ENCODE data around the gene GHDC. TPM values are rescaled to one million over a fixed set of nuclear protein-coding genes. Genes with fewer than 3 reads are reported as not detected.

Gene GHDC
- total and polyA plus RNA-seq, 2 of the 13 experiments (the other 11 are each of a cell fraction or from before 2014, with no cell fraction given) = 15.4 to 22.5 TPM

- TF ChIP-seq XBP1 (CRISPR knock-in tag; IDR thresholded peaks at IDR 0.05) = peak; percentile 35; the same call in 1 of the 2 replicates
- peak; percentile 51; the same call in 1 of the 2 replicates for TF ChIP-seq GZF1 (CRISPR knock-in tag; IDR thresholded peaks at IDR 0.05)
- no peak for TF ChIP-seq SYNCRIP (IDR thresholded peaks at IDR 0.05; ENCODE audit: insufficient read depth, low read depth, low read length)
- TF ChIP-seq SRSF9 (IDR thresholded peaks at IDR 0.05; ENCODE audit: borderline replicate concordance, insufficient read depth, low read depth, low read length, poor library complexity, severe bottlenecking) = no peak
- TF ChIP-seq ZNF678 (CRISPR knock-in tag; IDR thresholded peaks at IDR 0.05) = peak; percentile 82; the same call in 1 of the 2 replicates
- TF ChIP-seq CTCF (CRISPR knock-in tag; IDR thresholded peaks at IDR 0.05) = peak; percentile 90
- peak; percentile 97; the same call in 1 of the 2 replicates for TF ChIP-seq ZSCAN21 (CRISPR knock-in tag; IDR thresholded peaks at IDR 0.05; ENCODE audit: borderline replicate concordance)
- TF ChIP-seq HBP1 (CRISPR knock-in tag; IDR thresholded peaks at IDR 0.05; ENCODE audit: low read depth) = peak; percentile 29; the same call in 1 of the 2 replicates
- TF ChIP-seq ZBTB21 (CRISPR knock-in tag; IDR thresholded peaks at IDR 0.05) = 0 out of 2 replicates have a peak, but pooled peaks have one; percentile 8
- TF ChIP-seq UBTF (CRISPR knock-in tag; IDR thresholded peaks at IDR 0.05) = peak; percentile 82
- TF ChIP-seq ZNF567 (CRISPR knock-in tag; IDR thresholded peaks at IDR 0.05; ENCODE audit: borderline replicate concordance) = no peak
- TF ChIP-seq ZNF644 (CRISPR knock-in tag; IDR thresholded peaks at IDR 0.05; ENCODE audit: low read depth) = peak; percentile 43; the same call in 1 of the 2 replicates
- TF ChIP-seq ZNF253 (CRISPR knock-in tag; IDR thresholded peaks at IDR 0.05; ENCODE audit: borderline replicate concordance) = peak; percentile 79
- no peak for TF ChIP-seq ZFP36 (IDR thresholded peaks at IDR 0.05; ENCODE audit: borderline replicate concordance, low read depth, low read length, partially characterized antibody)
- TF ChIP-seq RCOR2 (CRISPR knock-in tag; IDR thresholded peaks at IDR 0.05) = no peak
- TF ChIP-seq RNF2 (conservative IDR thresholded peaks at IDR 0.05; ENCODE audit: low read depth) = peak; percentile 95
- TF ChIP-seq MAFF (IDR thresholded peaks at IDR 0.05; ENCODE audit: low read depth, low read length) = no peak
- TF ChIP-seq IRF2 (CRISPR knock-in tag; IDR thresholded peaks at IDR 0.05) = no peak
- peak; percentile 89 for TF ChIP-seq ZBTB43 (CRISPR knock-in tag; conservative IDR thresholded peaks at IDR 0.05)
- TF ChIP-seq SUZ12 (IDR thresholded peaks at IDR 0.05; ENCODE audit: low read depth, low read length) = no peak
- TF ChIP-seq CBX5 (CRISPR knock-in tag; IDR thresholded peaks at IDR 0.05; ENCODE audit: borderline replicate concordance) = no peak
- peak; percentile 39; the same call in 1 of the 2 replicates for TF ChIP-seq BHLHE40 (IDR thresholded peaks at IDR 0.05; ENCODE audit: low read length)
- TF ChIP-seq ZNF263 (CRISPR knock-in tag; IDR thresholded peaks at IDR 0.05) = peak; percentile 67; the same call in 1 of the 2 replicates
These were observed 10.3 kb downstream of the GHDC start (continued) for GRCh38 chr17:42183741-42184711.
